GM18508 (cell line): ENCODE measurements around the gene BCAP29.
"Not testable (repeated sequence)": the region's sequence is repeated elsewhere in the genome, so short reads cannot be mapped to it uniquely, and the experiment has no call there.

Experiments used
- ATAC-seq: cut with Tn5 transposase; IDR thresholded peaks from one replicate; pipeline ENCODE4 v1.9.1; 2021; ENCODE audit warnings: moderate number of reproducible peaks; ENCODE audit not compliant: insufficient read depth, unreplicated experiment

BCAP29 gene, protein sequence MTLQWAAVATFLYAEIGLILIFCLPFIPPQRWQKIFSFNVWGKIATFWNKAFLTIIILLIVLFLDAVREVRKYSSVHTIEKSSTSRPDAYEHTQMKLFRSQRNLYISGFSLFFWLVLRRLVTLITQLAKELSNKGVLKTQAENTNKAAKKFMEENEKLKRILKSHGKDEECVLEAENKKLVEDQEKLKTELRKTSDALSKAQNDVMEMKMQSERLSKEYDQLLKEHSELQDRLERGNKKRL

DNA sequence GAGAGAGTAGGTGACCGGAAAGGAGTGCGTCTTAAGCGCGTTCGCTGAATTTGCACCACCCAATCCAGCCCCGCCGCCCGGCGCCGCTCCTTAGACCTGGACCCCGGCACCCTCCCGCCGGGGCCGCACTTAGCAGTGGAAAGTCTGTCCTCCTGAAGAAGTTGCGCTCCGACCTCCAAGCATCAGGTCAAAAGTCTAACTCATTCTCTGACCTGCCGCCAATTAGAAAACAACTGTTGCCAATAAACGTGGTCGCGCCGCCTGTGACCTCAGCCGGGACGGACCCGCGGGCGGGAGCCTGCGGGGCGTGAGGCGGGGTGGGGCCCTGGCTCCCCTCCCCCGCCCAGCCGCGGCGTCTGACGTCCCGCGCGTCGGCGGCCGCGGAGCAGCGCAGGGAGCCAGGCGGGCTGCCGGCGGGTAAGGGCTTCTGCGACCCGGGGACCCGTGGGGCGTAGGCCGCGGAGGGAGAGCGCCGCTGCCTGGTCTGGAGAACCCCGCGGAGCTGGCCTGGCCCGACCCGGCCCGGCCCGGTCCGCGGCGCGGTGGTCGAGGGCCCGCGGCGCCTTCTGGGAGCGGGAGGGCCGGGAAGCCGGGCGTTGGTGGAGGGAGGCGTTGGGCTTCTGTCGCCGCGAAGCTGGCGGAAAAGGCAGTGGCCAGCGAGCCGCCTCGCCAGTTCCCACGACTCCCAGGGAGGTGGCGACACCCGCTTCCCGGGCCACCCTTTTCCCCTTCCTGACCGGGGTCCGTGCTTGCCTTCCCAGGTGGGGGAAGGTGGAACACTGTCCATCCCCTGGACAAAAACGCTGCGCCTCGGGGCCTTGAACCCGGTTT is at the start of gene BCAP29:
TSS of gene BCAP29 (plus strand) at position 362 of the 831 bp plus-strand sequence. CDS start 527 bp downstream, outside the sequence.
- ATAC-seq, result no peak

DNA sequence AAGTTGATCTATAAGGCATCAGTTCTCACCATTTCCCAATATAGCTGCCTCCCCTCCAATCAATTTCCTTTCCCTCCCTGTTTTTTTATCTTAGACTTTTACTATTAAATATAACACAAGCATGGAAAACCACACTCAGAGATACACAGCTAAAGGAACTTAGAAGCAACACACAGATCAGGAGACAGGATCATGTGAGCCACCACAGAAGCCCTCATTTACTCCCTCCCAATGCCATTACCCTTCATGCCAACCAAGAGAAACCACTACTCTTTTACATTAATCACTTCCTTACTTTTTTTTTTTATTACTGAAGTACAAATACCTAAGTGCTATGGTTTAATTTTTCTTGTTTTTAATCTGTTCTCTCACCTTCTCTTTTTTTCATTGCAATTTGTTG is 49.3 kb upstream of the BCAP29 start:
- ATAC-seq, result no peak

DNA sequence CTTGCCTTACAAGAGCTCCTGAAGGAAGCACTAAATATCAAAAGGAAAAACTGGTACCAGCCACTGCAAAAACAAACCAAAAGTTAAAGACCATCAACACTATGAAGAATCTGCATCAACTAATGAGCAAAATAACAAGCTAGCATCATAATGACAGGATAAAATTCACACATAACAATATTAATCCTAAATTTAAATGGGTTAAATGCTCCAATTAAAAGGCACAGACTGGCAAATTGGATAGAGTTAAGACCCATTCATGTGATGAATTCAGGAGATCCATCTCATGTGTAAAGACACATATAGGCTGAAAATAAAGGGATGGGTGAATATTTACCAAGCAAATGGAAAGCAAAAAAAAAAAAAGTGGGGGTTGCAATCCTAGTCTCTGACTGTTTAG is 45.9 kb upstream of the BCAP29 start:
- ATAC-seq, result no peak

DNA sequence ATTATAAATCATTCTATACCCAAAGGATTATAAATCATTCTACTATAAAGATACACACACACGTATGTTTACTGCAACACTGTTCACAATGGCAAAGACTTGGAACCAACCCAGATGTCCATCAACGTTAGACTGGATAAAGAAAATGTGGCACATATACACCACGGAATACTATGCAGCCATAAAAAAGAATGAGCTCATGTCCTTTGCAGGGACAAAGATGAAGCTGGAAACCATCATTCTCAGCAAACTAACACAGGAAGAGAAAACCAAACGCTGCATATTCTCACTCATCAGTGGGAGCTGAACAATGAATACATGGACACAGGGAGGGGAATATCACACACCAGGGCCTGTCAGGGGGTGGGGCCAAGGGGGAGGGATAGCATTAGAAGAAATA is 42.8 kb upstream of the BCAP29 start:
- not testable (repeated sequence) for ATAC-seq

DNA sequence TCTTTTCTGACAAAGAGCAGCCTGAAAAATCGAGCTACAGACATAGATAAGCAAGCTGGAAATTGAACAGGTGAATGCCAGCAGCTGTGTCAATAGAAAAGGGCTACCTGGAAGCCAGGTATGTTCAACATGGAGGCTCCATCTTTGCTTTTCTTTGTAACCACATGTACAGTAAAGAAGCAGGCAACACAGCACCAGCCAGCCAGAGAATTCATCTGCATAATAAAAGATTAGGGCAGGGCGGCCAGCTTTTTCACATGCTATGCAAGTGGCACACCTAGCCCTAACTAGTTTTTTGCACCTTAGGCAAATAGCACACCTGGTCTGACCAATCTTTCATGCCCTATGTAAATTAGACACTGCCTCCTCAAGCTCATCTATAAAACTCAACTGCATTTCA is 42.0 kb upstream of the BCAP29 start:
- no peak for ATAC-seq

DNA sequence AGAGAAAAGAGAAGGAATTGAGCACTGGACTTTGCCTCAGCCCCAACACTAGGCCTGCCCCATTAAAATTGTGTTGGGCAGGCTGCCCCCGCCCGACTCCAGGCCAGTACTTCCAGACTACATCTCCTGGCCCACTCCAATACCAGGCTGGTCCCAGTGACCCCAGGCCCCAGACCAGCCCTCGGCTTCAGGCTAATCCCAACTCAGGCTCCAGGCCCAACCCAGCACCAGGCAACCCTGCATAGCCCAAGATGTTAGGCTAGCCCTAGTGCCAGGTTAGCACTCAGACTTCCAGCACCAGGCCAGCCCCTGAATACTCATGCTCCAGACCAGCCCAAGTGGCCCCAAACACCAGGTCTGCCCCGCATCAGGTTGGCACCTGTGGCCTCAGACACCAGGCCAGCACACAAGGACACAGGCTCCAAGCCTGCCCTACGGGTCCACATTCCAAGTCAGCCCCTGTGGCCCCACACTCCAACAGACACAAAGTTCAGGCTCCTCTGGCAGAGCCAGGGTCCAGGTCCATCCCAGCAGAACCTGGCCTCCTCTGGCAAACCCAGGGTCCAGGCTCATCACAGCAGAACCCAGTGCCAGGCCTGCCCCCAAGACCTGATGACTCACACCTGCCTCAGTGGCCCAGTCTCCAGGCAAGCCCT is 36.6 kb upstream of the BCAP29 start:
- no peak for ATAC-seq

DNA sequence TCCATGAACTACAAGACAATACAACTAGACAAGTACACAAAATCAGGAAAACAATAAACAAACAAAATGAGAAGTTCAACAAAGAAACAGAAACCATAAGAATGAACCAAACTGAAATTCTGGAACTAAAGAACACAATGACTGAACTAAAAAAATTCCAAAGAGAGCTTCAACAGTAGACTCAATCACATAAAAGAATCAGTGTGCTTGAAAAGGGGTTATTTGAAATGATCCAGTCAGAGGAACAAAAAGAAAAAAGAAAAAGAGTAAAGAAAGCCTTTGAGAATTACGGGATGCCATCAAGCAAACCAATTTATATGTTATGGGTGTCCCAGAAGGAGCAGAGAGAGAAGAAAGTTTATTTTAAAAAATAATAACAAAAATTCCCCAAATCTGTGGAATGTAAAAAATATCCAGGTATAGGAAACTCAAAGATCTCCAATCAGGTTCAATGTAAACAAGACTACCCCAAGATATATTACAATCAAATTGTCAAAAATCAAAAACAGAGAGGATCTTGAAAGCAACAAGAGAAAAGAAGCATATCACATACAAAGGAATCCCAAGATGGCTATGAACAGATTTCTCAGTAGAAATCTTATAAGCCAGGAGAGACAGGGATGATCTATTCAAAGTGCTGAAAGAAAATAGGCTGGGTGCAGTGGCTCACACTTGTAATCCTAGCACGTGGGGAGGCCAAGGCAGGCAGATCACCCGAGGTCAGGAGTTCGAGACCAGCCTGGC is 35.0 kb upstream of the BCAP29 start:
- no peak for ATAC-seq

DNA sequence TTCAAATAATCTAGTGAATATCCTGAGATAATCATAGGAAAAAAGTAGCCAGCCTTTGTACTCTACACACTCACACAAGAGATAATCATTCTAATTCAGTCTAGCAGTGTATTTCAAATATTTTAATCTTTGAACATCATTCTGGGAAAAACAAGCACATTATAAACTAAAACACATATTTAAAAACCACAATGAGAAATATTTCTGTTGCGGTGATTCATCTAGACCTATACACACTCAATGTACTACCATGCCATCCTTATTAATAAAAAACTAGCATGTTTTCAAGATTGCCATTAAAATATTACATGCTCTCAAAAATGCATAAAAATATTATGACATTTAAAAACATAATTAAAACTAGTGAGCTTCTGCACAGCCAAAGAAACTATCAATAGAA is 28.1 kb upstream of the BCAP29 start:
- ATAC-seq, result no peak

DNA sequence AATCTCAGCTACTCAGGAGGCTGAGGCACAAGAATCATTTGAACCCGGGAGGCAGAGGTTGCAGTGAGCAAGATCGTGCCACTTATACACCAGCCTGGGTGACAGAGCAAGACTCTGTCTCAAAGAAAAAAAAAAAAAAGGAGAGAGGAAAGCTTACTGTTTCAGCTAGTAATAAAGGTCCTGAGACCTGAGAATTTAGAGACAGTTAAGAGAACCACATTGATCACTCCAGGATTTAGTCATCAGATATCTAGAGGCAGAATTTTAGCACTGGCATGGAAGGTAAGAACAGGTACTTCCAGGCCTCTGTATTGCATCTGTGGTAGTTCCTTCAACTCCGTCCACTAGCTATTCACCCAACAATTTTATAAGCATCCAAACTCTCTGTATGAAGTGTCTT is 24.2 kb upstream of the BCAP29 start:
- no peak for ATAC-seq

DNA sequence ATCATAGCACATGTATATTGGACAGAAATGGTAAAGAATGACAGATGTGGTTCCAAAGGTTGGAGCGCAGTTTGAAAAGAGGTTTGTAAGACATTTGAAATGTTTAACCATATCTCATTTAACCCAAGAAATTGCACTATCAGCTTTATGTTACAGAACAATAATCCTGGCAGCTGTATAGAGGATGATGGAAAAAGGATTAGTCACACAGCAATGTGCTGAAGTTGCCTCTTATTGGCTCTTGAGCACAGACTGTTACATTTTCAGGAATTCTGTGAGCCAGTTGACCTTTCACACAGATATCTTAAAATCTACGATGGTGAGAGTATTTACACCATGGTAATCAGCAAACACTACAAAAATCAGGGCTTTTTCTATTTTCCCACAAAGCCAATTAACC is 20.2 kb upstream of the BCAP29 start:
- no peak for ATAC-seq

DNA sequence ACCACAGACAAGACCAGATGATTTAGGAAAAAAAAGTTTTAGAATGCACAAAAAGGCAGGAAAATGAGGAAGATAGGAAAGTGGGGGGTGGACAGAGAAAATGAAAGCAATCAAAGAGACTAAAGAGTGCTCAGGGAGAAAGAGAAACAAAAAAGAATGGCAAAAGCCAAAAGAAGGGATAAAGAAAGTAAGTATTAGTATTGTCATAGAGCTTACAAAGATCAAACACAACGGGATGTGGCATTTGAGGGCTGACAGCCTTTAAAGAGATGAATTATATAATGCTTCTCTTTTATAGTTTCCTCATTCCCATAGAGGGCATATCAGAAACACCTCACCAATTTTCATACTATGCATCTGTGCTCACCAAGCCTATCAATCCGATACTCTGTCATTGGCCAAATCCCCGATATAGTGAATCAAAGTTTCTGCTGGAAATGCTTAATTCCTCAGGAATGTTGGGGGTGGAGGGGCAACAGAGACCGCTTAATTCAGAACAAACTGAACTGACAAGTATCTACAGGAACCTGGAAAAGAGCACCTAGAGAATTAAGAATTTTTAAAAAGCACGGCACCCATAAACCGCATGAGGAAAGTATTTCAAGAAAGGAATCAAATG is 19.0 kb upstream of the BCAP29 start:
- no peak for ATAC-seq

DNA sequence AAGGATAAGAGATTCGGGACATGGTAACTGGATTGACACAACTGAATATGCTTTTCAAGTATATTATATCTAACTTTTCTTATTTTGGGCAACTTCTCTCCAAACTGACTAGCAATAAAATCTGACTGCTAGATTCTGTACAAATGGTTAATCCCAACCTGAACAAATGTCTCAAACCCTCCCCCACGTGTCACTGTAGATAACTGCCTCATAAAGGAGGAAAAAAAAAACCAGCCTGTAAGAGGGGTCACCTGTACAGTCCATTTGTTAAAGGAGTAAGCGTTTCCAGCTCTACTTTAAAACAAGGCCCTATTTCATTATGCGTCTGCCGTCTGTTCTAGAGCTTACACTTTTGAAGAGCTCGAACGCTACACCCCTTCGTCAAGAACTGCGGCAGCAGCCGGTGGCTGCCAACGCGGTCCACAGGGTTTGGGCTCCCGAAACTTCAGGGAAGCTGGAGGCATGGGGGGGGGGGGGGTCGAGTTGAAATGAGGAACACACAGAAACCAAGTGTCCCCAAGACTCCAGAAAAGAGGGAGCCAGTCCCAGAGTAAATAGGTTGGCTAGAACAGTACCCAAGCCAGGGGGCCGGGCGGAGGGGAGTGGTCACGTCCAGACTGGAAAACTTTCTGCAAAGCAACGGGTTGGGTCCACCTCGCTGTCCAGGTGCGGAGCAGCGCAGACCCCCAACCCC is 16.8 kb upstream of the BCAP29 start:
- peak; percentile 25 for ATAC-seq

DNA sequence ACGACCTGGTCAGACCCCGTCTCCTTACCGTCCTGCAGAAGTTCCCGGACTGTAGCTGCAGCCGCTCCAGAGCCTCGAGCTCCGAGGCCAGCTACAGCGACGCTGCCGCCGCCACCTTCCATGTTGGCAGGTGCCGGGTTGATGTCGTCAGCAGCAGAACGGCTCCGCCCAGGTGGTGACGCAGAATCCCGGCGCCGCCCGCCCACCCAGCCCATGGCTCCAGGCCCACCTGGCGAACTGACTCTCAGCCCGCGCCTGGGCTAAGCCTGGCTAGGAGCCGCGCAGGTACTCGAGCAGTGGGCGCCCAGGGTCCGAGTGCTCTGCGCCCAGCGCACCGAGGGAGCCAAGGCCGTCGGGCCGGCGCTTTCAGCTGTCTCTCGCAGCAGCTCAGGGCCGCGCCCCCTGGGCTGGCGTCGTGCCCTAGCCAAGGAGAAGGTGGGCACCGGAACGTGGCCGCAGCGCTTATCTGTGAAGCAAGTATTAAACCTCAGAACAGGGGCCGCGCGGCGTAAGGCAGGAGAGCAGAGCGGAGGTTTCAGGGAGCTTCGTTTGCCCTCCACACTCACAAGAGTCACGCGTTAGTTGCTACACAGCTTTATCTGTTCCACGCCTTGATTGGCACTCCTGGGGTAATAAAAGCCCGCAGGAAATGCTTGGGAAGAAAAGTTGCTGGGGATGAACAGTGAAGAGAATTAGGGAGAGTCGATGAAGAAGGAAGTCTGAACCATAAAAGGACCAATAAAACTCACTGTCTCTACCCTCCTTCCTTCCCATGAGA is 16.1 kb upstream of the BCAP29 start, which contains the start of the genes COG5 and DUS4L:
TSS of gene COG5 (minus strand) at position 146 of the 778 bp plus-strand sequence. CDS start at position 122, 24 bp downstream.
TSS of gene DUS4L (plus strand) at position 197 of the 778 bp plus-strand sequence. CDS start 3,100 bp downstream, outside the sequence.
- ATAC-seq, result peak; percentile 74

DNA sequence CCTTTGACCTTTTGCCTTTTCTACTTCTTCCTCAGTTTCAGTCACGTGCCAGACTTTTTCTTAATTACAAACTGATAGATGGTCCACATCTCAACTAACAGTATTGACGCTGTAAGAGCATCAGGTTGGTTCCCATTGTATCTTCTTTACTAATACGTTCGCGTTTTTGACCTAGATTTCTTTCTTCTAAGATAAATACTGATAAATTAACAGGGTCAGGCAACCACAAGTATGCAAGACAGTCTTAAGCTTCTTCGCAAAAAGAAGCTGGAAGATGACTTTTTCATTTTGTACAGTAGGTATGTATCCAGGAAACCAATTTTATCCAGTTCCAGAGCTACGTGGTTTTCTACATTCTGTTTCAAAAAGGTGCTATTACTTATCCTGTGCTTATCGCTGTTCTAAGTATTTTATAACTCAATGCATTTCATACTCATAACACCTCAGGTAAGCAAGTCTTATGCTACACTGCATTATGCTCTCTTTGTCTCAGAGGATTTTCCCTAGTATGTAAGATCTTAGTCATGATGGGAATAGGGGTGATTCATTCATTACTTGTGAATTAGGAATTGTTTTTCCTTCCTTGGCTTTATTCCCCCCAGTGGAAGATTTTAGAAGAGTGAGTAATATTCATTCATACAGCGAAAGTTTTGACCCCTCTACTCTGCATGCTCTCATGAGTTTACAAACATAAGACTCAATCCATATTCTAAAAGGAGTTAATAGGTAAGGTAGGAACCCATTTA is 15.3 kb upstream of the BCAP29 start:
- no peak for ATAC-seq

DNA sequence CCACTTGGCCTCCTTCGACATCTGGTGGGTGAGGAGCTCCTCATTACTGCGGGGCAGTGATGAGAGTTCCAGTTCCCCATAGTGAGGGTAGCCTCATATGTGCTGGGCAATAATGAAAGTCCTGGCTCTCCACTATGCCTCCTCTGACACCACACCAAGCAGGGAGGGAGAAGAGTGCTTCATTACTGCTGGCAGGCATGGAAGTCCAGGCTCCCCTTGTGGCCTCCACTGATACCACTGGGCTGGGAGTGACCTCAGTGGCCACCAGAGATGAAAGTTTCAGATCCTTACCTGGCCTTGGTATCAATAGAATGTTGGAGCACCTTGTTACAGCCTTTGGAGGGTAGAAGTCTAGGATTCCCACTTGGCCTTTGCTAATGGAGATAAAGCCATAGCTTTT is 9.7 kb upstream of the BCAP29 start:
- ATAC-seq, result no peak

DNA sequence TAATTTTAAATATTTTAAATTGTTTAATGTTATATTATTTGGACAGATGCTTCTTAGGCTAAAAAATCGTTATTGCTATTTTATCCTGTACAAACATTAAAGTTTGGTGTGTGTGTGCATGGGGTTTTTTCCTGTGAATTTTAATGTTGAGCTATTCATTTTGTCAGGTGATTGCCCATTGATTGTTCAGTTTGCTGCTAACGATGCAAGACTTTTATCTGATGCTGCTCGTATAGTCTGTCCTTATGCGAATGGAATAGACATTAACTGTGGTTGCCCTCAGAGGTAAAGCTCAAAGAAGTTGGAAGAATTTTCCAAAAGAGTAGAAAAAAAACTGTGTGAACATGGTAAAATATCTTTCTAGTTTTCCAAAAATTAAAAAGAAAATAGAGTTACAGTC is 6.5 kb upstream of the BCAP29 start:
- ATAC-seq, result no peak

DNA sequence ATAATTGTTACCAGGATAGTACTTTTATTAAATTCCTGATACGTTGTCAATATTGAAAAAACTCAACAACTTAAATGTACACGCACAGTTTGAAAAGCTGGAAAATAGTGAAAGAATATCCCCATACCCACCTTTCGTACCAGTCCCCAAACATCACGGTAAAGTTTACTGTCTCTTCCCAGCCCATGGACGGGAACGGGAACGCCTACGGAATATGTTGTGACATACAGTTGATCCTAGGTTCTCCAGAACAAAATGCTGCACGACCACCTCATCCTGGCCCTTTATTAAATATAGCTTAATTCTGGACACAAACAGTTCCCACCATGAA is 527 bp upstream of the BCAP29 start:
- no peak for ATAC-seq

DNA sequence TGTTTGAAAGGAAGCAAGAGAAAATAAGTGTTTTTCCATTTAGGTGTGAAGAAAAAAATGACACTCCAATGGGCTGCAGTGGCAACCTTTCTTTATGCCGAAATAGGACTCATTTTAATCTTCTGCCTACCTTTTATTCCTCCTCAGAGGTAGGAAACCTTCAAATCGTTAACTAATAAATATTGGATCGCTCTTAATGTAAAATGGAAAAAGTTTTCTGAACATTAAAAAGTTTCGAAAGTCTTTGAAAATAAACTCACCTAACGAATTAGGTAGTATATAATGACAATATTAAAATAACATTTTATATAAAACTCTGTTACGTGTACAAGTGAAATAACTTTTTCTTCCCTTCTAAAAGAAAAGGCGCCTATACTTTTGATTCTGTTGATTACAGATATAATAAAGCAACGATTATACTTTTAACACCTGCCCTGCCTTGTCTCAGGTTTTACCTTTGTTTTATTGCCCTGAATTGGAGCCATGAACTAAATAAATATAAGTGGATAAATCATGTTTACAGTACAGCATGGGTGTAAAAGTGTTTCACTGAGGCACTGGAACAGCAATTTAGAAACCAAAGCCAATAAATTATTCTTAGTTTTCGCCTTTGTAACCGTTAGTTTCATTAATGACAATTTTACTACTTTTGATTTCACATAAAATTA is 804 bp downstream of the BCAP29 start:
- no peak for ATAC-seq
